Cardiac muscle cell (in vitro differentiated cells and primary cell): ENCODE results near the gene SFXN2. TPM values are rescaled to one million over a fixed set of nuclear protein-coding genes. Genes with fewer than 3 reads are reported as not detected.

ENCODE experiments used
- DNase-seq, 2 donors: peaks; one replicate each; pipeline versions ENCODE4 v3.0.0 to v3.0.0-alpha.2; 2010 to 2017; ENCODE audit warnings: low read depth in 1 of 2, low spot score in 1 of 2
- H3K27ac ChIP-seq: fragments of 200-600 bp; sonication (generic); 2 replicates; pipeline ENCODE4 v1.5.1; 2016
- H3K27me3 ChIP-seq: fragments of 200-600 bp; sonication (generic); 2 replicates; pipeline ENCODE4 v1.6.0; 2016; ENCODE audit warnings: control low read depth
- H3K36me3 ChIP-seq: fragments of 200-600 bp; sonication (generic); 2 replicates; pipeline ENCODE4 v1.5.1; 2016; ENCODE audit warnings: control low read depth
- H3K4me1 ChIP-seq: fragments of 200-600 bp; sonication (generic); 2 replicates; pipeline ENCODE4 v1.8.1; 2017; ENCODE audit warnings: low read depth, mild to moderate bottlenecking, mixed run types
- H3K4me3 ChIP-seq: fragments of 200-600 bp; sonication (generic); 2 replicates; pipeline ENCODE4 v1.5.1; 2016; ENCODE audit warnings: mild to moderate bottlenecking
- H3K9me3 ChIP-seq: fragments of 200-600 bp; sonication (generic); 2 replicates; pipeline ENCODE4 v1.5.1; 2017; ENCODE audit warnings: low read depth, mild to moderate bottlenecking, control low read depth
- CTCF ChIP-seq: IDR thresholded peaks from 2 replicates; pipeline ENCODE4 v1.5.1; 2012; ENCODE audit warnings: low read depth, mild to moderate bottlenecking, low read length
- polyA plus RNA-seq: library from polyadenylated mRNA; unstranded; fragments of >200 nt; fragmentation: Nextera tagmentation; extraction: Ambion mirVana; gene quantifications from 2 replicates; pipeline ENCODE4 v1.2.1, GENCODE V29; 2016
- total RNA-seq: library from RNA; depleted of rRNA; stranded (reverse); fragments of >200 nt; gene quantifications from 2 replicates; pipeline ENCODE4 v1.2.3, GENCODE V29; 2016

SFXN2 gene
- total and polyA plus RNA-seq, 2 experiments from 2014 or later: 14.2 to 18.6 TPM

- Histone ChIP-seq H3K4me1 (peaks cover 74% of the 10 kb centered on the region), H3K36me3 (no peaks in the 10 kb centered on the region), H3K4me3 (no peak overlapping the region), H3K27ac (peak overlapping the region; percentile 93), H3K27me3 (no peaks in the 10 kb centered on the region), H3K9me3 (no peaks in the 10 kb centered on the region)
- DNase-seq: no peak
- no peak for TF ChIP-seq CTCF
Observed at GRCh38 chr10:102777711-102778453, 63.4 kb downstream of the SFXN2 start.

DNA sequence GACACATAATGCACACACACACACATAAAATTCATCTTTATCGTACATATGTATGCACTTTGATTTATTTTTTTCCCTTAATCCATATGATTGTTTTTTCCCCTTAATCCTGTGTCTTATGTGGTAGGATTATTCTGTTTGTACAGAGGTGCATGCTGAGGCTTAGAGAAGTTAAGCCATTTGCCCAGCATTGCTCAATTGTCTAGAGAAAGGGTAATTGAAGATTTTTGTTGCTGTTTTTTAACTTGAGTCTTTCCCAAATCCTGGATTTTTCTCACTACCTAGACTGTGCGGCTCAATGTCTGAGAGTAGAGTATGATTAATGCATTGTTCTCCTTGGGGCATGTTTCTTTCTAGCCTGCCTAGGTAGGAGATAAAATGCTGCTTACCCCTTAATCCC is 64.3 kb downstream of the SFXN2 start:
- no peak for DNase-seq
- Histone ChIP-seq H3K27ac (no peak overlapping the region), H3K36me3 (no peaks in the 10 kb centered on the region), H3K4me3 (no peak overlapping the region), H3K9me3 (no peaks in the 10 kb centered on the region), H3K27me3 (no peaks in the 10 kb centered on the region), H3K4me1 (peaks cover 77% of the 10 kb centered on the region)
- TF ChIP-seq CTCF: no peak

DNA sequence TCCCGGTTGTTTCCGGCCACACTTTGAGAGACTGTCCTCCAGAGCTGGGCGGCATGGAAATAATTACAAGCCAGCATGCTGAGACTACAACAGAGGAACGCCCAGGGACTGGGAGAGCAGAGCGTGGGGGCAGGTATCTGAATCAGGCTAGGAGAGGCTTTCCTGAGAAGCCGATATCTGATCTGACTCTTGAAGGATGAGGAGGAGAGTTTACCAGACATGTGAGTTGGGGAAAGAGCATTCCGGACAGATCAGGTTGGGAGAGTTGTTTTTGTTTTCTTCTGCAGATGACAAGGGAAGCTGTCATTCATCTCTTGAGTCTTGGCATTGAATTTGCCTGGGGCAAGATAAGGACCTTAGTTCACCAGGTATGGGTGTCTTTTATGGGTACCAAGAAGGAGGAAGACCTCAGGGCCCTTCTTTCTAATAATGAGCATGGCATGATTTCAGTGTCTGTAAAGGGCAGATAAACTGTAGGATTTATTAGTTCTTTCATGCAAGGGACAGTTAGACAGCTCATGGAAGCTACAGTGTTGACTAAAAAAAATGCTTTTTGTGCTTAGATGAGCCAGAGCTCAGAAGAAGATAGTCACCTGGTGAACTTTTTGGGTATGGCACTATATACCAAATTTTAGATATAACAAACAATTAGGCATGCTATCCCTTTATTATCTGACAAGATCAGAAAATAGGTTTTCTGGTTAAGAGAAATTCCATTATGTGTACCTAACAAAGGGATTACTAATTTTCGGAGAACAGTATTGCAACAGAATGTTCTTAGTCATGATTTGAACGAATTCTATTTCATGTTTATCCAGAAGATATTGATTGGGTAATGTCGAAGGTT is 65.5 kb downstream of the SFXN2 start:
- Histone ChIP-seq H3K9me3 (no peaks in the 10 kb centered on the region), H3K36me3 (no peaks in the 10 kb centered on the region), H3K4me1 (peaks cover 77% of the 10 kb centered on the region), H3K27me3 (no peaks in the 10 kb centered on the region), H3K27ac (no peak overlapping the region), H3K4me3 (no peak overlapping the region)
- no peak for DNase-seq
- TF ChIP-seq CTCF: no peak

- Histone ChIP-seq H3K27ac (no peak overlapping the region), H3K4me1 (peaks cover 72% of the 10 kb centered on the region), H3K27me3 (no peaks in the 10 kb centered on the region), H3K4me3 (no peak overlapping the region), H3K36me3 (no peaks in the 10 kb centered on the region), H3K9me3 (no peaks in the 10 kb centered on the region)
- TF ChIP-seq CTCF: no peak
- DNase-seq: no peak
Observed at GRCh38 chr10:102780527-102780808, 66.0 kb downstream of the SFXN2 start.

- peaks cover 64% of the 10 kb centered on the region for H3K4me1 ChIP-seq
- TF ChIP-seq CTCF: no peak
- H3K36me3 ChIP-seq: no peaks in the 10 kb centered on the region
- H3K27ac ChIP-seq: peak overlapping the region; percentile 43
- peak; percentile 63 to 74 for DNase-seq
- H3K4me3 ChIP-seq: no peak overlapping the region
- H3K9me3 ChIP-seq: no peaks in the 10 kb centered on the region
- no peaks in the 10 kb centered on the region for H3K27me3 ChIP-seq
Observed at GRCh38 chr10:102781090-102781920, 66.9 kb downstream of the SFXN2 start.
